Caki2 (cell line): Measurements from ENCODE around the gene LGR4. TPM values are rescaled to one million over a fixed set of nuclear protein-coding genes. Genes with fewer than 3 reads are reported as not detected.

Experiments used
- DNase-seq: peaks from one replicate; pipeline ENCODE4 v3.0.0-alpha.2; 2015; ENCODE audit warnings: low read depth
- in situ Hi-C: cut with HindIII; loops from 2 replicates; pipeline ENCODE4 v1.10.0; 2016; ENCODE audit warnings: low sequenced_read_pairs, low pct_unique_long_range_greater_than_20kb, mixed read lengths
- total RNA-seq: library from RNA; depleted of rRNA; stranded (reverse); fragments of >200 nt; shearing (Covaris generic); gene quantifications from 2 replicates; pipeline ENCODE4 v1.2.3, GENCODE V29; 2014; ENCODE audit warnings: low replicate concordance

Gene LGR4
- total RNA-seq, 1 experiment from 2014 or later: 58.4 TPM

DNA sequence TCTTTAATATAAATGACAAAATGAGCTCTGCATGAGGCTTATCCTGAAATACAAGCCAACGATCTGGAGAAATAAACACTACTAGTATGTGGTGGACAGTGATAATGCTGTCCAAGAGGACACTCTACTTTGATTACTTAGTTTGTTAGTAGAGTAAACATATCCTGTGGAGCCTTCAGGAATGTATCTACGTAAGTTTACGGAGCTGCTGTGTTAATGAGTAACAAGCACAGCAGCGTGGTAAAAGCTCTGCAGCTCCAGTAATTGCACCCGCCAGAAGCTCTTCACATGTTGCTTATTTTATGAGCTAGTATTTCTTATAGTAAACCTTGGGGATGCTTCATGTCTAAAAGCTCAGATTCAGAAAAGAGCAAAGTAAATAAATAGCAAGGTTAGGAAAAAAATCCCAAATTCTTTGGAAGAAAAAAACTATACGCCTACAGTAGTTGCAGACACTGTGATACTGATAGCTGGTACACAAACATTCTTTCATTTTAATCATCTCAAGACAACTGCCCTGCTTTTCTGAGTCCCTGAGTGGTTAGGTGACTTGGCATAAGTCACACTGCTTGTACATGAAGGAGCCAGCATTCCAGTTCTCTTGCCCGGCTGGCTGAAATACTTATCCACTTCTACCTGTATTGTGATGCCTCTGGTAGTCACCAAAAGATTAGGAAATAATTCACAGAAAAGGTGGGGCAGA is 76.9 kb downstream of the LGR4 start:
- peak; percentile 87 for DNase-seq

DNA sequence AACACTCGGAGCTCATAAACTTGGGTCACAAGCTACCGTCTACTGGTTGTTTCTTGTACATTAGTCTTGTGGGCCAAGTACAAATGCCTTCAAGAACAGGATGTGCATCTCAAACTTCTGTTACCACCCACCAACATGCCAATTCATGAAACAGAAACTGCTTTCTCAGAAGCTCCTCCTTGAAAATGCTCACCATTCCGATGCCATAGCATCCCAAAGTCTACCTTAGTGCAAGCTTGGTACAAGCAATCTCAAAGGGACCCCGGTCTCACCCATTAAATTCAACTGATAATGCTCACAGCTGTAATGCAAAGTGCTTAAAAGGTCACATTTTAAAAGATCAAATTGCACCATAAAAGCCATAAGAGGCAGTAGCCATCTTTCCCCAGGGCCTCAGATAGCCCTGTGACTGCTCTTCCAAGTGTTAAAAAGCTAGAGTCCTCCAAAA is 77.8 kb downstream of the LGR4 start:
- in situ Hi-C loops: no loop called here
- DNase-seq: no peak

More for the DNA sequence above, 76.9 kb downstream of the LGR4 start:
- in situ Hi-C loops: no loop called here

DNA sequence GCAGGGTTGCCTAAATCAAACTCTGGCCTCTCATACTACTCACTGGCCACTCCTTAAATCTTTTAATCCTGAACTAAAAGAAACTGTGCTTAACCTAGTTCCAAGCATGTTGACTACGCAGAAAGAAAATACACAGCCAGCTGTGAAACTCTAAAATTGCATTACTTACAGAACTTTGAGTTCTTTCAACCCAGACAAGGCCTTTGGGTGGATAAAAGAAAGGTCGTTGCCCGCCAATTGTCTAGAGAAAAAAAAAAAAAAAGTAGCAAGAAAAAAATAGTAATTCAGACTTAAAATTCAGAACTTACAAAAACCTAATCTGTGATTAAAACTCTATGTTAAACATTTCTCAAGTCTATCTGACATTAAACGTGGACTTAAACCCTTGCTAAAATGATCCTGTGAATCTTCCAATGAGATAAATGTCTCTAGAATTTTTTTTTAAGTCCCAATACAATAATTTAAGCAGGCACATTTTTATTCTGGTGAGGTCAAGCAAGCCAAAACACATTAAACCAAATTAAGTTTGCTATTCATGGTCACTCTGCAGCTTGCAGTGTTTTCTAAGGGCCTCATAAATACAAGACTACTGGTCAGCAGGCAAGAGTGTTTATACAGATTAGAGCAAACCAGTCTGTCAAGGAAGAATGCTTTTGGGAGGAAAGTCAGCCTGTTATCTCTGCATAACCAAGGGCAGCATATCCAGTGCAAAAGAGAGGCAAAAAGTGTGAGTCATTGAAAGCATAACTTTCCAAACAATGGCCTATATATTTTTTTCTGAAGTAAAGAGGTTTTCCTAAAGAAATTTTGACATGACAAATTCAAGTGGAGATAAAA is 80.1 kb downstream of the LGR4 start:
- in situ Hi-C loops: no loop called here
- peak; percentile 76 for DNase-seq

DNA sequence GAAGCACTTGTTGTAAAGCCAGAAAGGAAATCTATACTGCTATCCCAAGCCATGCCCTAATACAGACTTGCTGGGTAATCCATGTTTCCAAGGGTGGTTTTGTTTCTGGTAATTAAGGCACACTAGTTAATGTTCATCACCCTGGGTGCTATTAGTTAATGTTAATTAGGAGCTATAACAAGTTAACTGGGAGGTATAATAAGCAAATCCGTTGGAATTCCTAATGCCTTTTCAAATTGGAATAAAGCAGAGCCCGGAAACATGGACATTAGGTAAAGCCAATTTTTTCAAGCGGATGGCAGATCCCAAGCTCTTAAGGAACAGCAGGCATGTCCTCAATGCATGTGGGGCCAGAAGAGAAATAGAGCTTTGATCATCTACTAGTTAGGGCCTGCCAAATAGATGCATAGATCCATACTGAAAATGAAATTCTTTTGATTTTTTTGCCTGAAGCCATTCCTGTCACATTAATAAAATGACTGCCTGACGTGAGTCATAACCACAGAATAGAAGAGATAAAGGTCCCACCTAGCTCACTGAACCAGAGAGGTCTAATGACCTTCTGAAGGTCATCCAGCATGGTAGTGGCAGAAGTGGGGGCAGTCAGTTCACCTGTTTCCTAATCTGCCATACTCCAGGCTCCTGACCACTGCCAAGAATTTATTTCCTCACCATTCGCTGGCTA is 81.1 kb downstream of the LGR4 start:
- in situ Hi-C loops: no loop called here

DNA sequence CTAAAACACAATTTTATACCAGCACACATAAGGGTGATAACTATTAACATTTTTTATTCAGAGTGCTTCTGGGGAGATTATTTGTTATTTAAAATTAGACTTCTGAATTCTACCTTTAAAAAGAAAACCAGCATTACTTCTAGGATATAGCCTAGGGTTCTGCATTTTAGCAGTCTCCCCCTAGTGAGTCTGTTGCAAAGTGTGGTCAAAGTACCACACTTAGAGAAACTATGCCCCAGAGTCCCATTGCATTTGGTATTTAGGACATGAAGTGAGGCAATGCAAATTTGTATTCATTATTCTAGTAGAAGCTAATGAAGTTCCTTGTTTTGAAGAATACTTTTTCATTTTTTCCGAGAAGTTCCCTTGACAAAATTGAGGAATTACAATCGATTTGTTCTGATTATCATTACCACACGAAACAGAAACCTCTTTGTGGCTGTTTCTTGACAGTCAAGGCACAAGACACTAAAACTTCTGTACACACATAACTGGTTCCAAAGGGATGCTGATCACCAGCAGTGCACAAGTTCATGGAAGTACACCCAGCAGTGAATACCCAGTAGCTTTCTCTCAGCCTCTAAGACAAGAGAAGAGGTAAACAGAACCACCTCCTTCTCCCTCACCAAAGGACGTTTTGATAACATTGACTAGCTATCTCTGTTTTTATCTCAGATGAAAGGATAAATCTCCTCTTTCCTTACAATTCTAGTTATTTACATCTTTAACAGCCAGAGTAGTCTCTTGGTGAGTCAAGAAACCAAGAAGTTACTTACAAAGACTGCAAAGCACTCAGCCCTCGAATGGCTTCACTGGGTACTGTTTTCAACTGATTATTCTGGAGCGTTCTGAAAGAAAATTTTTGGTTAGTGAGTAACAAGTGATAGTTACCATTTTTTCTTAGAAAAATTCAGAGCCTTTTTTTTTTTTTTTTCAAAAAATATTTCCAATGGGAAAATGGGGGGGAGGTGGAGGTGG is 82.0 kb downstream of the LGR4 start:
- in situ Hi-C loops: no loop called here
- DNase-seq: peak; percentile 30

More for the DNA sequence above, 81.1 kb downstream of the LGR4 start:
- peak; percentile 25 for DNase-seq

DNA sequence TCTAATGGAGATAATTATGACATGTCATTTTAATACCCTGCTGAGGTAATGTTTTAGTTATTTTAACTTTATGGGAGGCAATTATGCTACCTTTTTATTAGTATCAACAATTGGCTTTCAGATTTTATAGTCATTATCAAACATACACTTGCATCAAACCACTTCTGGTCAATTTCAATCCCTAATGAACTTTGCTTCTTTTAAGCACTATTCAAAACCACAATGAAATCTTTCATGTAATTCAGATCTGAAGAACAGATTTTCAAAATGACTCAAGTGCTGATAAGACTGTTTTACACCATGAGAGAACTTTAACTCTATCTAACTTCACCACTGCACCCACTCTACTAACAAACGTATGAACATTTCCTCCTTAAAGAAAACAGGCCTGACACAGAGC is 83.7 kb downstream of the LGR4 start:
- in situ Hi-C loops: no loop called here
- DNase-seq: no peak

DNA sequence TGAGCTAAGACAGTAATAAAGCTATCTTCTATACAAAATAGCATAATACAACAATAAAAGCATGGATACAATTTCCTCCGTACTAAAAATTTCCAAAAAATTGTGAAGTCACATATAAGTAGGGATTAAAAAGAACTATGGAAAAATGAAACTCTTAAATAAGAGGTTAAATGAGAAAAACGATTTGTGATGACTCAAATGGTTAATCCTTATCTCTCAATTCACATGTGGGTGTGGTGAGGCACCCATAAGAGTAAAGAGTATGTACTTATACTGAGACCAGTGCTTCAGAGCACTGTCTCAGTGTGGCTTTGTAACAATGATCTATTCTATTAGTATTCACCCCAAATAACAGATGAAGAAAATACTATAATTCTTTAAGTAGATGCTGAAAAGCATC is 84.6 kb downstream of the LGR4 start:
- no peak for DNase-seq
- in situ Hi-C loops: no loop called here

DNA sequence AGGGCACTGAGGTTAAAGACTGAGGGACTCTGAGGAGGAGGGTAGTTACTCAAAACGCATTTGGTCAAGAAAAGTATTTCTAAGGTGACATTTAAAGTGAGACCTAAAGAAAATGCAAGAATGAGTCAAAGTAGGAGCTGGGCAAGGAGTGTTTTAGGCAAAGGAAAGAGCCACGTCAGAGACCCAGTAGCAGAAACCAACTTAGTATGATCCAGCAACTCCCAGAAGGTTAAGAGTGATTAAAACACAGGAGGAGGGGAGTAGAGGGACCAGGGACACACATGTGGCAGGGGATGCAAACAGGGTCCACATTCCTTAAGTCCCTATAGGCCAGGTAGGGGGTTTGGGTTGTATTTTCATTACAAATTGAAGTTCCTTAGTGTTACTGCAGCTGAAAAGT is 85.2 kb downstream of the LGR4 start:
- DNase-seq: no peak
- in situ Hi-C loops: no loop called here

DNA sequence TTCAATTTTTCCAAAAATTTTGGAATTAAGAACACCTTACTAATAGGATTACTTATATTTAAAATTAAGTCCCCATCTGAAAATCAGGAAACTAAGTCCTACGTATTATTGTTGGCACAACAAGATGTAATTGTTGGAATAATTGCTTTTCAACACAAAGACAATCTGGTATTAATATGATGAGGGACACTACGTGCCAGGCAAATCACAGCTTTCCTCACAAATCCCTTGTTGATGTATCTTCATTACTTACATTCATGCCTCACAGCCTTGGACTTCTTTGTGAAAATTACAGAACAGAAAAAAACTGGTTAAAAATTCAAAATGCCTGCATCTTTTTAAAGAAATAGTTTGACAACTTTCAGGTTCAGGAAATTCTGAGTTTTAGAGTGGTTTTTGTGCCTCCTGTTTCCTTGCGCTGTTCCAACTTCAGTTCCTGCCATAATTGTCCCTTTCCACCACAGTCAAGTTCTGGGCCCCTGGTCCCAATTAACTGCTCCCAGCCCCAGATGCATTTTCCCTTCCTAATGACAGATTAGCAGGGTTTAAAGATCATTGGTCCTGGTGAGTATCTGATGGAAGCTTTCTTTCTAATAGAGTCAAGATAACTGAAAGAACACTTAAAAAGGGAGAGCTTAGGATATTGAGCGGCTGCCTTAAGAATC is 86.3 kb downstream of the LGR4 start:
- in situ Hi-C loops: no loop called here
- no peak for DNase-seq

DNA sequence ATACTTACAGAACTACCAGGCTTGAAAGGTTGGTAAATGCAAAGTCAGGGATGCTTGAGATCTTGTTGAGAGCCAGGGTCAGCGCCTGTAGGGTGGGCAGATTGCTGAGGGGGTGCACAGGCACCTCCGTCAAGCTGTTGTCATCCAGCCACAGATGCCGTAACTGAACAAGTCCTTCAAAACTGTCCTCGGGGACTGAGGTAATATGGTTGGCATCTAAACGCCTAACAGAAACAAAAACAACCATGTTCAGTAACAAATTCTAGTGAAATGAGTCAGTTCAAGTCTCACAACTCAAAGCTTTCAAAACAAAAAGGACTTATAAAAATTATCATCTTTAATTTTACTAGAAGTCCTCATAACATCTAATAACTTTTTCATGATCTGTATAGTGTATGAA is 87.3 kb downstream of the LGR4 start:
- in situ Hi-C loops: no loop called here
- DNase-seq: peak; percentile 44

DNA sequence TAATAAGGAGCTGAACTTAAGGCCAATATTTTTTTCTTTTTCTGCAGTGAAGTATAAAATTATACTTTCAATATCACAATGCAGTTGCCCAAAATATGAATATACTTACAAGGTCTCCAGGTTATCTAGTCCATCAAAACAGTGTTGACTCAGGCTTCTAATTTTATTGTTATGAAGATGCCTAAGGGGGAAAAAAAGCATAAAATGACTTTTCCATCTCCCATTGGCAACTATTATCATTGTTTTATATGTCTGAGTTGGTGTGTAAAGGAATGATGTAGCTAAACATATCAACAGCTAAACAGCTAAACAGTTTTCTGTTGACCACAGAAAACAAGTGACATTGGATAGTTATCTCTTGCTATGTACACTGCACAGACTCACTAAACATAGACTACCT is 88.4 kb downstream of the LGR4 start:
- DNase-seq: no peak
- in situ Hi-C loops: no loop called here

DNA sequence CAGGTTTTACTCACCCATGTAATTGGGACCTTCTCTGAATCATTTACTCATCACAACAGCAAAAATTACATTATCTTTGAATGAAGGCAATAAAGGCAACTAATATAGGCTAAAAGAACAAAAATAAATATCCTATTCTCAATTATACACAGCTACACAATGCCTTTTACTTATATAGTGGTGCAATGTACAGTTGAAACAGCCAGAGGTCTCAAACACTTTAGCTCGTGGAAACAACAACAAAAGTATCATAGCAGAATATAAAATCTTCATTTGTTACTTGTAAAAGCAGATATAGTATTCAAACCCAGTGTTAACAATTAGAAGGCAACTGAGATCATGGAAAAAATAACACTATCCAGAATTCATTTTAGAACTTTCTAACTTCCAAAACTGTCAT is 88.9 kb downstream of the LGR4 start:
- DNase-seq: no peak
- in situ Hi-C loops: no loop called here

DNA sequence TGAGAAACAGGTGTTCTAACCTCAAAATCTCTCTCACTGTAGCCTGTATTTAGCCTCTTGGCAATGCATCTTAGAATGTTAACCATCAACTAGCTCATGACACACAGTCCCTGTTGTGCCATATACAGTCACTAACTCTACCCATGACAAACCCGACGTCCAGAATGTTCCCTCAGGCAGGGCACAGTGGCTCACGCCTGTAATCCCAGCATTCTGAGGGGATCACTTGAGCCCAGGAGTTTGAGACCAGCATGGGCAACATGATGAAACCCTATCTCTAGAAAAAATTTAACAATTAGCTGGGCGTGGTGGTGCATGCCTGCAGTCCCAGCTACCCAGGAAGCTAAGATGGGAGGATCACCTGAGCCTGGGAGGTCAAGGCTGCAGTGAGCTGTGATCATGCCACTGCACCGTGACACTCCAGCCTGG is 91.3 kb downstream of the LGR4 start:
- in situ Hi-C loops: no loop called here
- peak; percentile 70 for DNase-seq

DNA sequence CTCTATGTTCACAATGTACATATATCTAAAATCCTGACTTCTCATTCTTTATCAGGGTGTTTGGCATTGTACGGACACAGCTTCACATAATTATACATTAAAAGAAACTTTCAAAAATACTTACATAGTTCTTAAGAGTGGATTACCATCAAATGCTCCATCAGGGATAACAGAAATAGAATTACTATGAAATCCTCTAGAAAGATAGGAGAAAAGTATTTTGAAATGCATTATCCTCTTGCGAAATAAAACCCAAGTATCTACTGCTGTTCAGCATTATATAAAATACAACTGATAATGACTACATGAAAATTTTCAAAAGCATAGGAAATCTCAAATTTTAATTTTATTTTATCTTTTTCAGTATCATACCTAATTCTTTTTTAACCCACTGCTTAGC is 91.8 kb downstream of the LGR4 start:
- DNase-seq: no peak
- in situ Hi-C loops: no loop called here

DNA sequence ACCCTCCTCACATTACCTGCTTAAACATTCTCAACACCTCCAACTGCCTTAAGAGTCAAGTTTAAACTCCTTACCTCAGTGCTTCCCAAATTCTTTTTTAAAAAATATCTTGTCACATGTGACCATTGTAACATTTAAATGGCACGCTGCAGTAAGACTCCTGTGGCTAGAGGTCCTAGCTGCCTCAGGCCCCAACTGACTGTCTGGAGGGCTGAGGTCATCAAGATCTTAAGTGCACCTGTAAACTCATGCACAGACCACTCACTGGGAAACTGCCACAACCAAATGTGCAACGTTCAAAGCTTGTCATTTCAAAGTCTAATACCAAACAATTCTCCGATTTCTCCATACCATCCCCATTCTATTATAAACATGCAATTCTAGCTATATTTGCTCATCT is 93.1 kb downstream of the LGR4 start:
- in situ Hi-C loops: no loop called here
- no peak for DNase-seq

DNA sequence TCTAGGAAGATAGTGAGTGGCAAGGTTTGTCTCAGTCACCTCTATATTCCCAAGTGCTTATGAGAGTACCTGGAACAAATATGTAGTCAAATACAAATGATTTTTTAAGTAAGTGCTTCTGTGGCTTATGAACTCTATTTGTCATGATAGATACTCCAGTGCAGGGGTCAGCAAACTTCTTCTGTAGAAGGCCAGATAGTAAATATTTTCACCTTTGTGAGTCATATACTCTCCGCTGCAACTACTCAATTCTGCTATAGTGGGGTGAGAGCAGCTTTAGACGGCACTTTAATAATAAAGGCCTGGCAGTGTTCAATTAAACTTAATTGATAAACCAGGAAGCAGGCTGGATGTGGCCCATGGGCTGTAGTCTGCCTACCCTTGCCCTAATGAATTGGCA is 97.2 kb downstream of the LGR4 start:
- in situ Hi-C loops: no loop called here
- DNase-seq: no peak

DNA sequence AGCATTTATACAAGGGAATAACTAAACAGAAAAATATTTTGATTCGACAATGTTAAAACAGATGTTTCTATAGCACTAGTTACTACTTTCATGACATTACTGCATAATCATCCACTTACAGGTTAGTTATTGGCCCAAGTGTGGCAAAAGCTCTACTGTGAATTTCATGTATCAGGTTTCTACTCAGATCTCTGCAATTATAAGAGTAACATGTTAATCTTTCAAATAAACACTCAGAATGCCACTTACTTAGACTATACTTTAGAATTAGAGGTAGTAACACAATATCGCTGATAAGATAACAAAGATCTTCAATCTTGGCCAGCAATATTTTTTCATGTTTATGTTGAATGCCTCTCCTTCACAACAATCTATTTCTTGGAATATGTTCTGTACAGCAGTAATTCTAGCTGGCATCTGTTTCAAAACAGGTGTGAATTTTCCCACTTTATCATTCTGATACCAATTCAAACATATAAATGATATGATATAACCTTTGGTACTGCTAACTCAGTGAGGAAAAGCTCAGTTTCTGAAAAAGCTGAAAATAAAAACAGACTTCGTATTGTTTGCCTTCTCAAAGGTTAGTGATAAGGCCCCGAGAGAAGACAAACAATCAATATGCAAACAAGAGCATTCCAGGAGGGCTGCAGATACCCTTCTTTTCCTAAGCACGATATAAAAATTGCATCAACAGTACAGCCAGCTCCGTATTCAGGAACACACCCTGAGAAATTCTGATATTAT is 98.6 kb downstream of the LGR4 start:
- DNase-seq: no peak
- in situ Hi-C loops: loop anchor here (25.0 kb wide), 1 partner anchor 187 kb away; no protein-coding TSS in a partner anchor
